ENCODE results near the gene ARF1.

DNA sequence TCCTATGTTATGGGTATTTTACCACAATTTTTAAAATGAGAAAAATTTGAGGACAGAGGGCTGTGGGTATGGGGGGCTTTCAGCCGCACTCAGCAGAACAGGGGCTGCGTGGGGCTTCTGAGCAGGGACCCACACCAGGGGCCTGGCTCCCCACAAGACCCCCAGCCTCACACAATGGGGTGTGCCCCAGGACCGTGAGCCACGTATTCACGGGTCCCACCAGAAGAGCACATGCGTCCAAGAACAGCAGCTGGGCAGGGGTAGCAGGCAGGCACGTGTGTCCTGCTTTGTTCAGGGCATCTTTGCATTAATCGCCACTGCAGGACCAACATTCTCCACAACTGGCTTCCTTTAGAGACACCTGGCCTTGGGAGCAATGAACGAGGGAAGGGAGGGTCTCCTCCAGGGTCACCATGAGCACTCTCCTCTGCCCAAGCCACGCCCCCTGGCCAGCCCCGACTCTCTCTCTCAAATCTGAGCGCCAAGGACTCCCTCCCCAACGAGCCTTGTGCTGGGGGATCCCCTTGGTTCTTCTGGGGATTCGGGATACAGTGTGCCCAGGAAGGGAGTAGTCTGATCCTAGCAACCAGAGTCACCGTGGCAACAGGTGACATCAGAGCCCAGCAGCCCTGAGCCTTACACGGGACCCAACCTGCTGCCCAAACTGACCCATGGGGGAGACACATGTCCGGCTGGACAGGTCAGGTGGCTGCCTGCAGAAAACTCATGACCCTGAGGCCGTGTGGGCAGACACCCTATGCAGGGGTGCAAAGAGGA, 7.4 kb upstream of the ARF1 start:
- TF ChIP-seq CTCF (IDR thresholded peaks at IDR 0.05) (no peak), EZH2 (IDR thresholded peaks at IDR 0.05; ENCODE audit: borderline replicate concordance, insufficient read depth, low read depth, low read length, poor library complexity, severe bottlenecking) (no peak)

All from B cell (primary cell).